GM23248 (cell line): Measurements from ENCODE around the gene MYH11.

Experiments
- EZH2 ChIP-seq: fragments of 200-600 bp; sonication (generic); IDR thresholded peaks from 2 replicates; pipeline ENCODE4 v1.6.1; 2018; ENCODE audit warnings: antibody characterized with exemption, mild to moderate bottlenecking; ENCODE audit not compliant: insufficient read depth, poor library complexity, severe bottlenecking
- EZH2phosphoT487 ChIP-seq: fragments of 200-600 bp; sonication (generic); IDR thresholded peaks from 2 replicates; pipeline ENCODE4 v1.6.1; 2018; ENCODE audit warnings: antibody characterized with exemption, moderate library complexity, mild to moderate bottlenecking, low read depth; ENCODE audit not compliant: insufficient read depth

DNA sequence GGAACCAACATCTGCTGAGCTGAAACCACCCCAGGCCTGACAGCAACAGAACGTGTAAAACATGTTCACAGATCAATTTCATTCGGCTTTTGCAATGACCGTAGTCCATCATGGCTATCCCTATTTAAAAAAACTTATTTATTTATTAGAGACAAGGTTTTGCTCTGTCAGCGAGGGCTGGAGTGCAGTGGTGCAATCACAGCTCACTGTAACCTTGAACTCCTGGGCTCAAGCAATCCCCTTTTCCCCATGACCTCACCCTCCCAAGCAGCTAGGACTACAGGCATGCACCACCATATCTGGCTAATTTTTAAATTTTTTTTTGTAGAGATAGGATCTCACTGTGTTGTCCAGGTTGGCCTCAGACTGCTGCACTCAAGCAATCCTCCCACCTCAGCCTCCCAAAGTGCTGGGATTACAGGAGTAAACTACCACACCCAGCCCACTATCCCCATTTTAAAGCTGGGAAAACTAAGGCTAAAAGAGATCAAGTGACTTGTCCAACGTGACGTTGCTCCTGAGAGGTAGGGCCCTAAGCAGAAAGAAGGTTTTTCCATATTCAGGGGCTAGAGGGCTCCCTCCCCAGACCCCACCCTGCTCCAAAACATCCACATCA is 77.7 kb downstream of the MYH11 start:
- no peak for TF ChIP-seq EZH2
- TF ChIP-seq EZH2phosphoT487, result no peak
